VCaP (cell line): ENCODE measurements around the gene CERS6.

Experiments used
- H3K27ac ChIP-seq: fragments of 450-650 bp; 2 replicates; pipeline ENCODE4 v1.5.1; 2017
- CTCF ChIP-seq: fragments of 450-650 bp; conservative IDR thresholded peaks from 2 replicates; pipeline ENCODE4 v1.5.1; 2017; ENCODE audit warnings: mild to moderate bottlenecking, moderate library complexity

Gene CERS6

DNA sequence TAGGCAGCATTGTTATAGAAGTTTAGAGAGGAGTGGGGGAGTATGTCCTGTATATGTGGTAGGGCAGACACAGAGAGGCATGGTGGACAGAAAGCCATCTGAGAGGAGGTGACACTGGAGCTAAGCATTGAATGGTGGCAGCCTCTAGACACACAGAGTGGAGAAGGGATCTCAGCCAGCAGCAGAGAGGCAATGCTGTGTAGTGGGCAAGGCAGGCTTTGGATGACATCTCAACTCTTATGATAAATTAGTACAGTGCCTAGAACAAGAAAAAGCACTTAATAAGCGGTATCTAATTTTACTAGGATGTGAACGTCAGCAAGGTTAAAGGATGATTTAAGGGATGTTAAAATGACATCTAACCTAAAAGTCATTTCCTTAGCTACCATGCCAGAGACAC lies 22.5 kb upstream of the CERS6 start:
- no peak for TF ChIP-seq CTCF
- no peak overlapping the region for H3K27ac ChIP-seq

- TF ChIP-seq CTCF, result no peak
These were observed 21.9 kb upstream of the CERS6 start for GRCh38 chr2:168434146-168434545.

DNA sequence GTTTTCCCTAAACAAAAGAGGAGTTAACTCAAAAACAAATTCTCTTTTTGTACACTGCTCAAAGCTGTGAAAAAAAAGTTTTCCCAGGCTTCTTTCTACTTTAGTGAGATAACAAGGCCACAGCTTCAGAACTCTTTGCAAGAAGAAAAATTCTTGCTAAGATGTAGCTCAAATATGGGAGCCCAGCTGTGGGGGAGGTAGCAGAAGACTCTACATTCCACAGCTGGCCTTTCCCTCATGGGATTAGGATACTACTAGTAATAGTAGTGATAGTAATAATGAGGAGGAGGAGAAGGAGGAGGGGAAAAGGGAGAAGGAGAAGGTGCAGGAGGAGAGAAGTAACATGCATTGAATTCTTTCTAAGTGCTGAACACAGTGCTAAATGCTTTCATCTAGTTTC lies 19.2 kb upstream of the CERS6 start:
- H3K27ac ChIP-seq, result no peak overlapping the region
- TF ChIP-seq CTCF, result no peak

More at GRCh38 chr2:168434146-168434545, 21.9 kb upstream of the CERS6 start:
- H3K27ac ChIP-seq, result no peak overlapping the region

DNA sequence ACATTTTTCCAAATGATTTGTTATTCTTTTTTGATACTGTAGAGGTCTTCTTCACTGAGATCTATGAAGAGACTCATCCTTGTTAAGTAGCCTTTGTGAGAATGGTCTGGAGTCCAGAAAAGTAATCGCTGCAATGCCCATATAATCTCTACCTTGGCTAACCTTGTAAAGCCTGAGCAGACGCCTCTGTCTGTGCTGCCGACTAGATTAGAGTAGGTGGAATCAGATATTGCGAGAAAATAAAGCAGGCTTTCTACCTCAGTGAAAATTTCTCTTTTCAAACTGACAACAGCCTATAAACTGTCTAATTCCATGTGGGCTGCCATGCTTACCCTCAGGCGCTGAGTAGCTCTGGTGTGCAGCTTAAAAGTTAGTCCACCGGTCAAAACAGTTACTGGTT lies 17.5 kb upstream of the CERS6 start:
- H3K27ac ChIP-seq, result no peak overlapping the region
- no peak for TF ChIP-seq CTCF

- TF ChIP-seq CTCF, result no peak
- no peak overlapping the region for H3K27ac ChIP-seq
These were observed 16.5 kb upstream of the CERS6 start for GRCh38 chr2:168439536-168439935.

DNA sequence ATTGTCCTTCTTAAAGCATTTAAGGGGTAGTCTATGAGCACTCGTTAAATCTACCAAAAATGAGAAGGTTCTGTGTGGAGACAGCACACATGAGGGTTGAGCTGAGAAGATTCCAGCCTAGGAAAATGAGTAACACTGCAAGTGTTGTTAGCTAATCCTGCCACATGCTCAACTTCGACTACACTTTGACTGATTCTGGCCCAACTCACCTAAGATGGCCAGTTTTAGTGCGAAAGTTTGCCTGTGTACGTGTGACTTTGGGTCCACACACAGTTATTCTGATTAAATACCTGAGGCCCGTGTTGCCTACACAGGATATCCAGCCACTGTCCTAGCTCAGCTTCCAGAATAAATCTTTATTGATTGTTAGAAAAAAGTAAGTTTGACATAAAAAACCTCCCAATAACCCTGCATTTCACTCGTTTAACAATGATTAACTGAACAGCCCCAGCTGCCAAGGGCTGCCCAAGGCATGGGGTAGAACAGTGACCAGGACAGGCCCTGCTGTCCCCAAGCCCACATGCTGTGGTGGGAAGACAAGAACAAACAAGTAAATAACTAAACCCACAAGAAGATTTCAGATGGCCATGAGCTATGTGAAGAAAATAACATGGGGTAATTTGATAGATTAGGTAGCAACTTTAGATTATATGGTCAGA lies 14.7 kb upstream of the CERS6 start:
- no peak overlapping the region for H3K27ac ChIP-seq
- TF ChIP-seq CTCF, result no peak

DNA sequence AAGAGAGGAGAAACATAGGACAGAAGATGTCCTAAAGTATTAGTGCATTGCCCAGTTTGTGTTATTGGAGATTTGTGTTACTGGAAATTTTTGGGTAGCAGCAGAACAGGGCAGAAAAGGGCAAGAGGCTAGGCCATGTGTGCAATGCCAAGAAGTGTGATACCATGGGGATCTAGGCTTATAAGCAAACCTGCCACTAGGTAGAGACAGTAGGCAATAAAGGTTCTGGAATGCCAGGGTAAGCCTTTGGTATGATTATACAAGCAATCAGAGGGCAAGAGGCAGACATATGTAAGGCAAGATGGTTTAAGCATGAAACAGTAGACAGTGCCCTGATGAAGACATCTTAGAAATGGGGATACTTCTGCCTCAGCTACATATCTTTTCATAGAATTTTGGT lies 12.3 kb upstream of the CERS6 start:
- TF ChIP-seq CTCF, result peak; percentile 39; the same call in 1 of the 2 replicates

More for the DNA sequence above, 12.3 kb upstream of the CERS6 start:
- H3K27ac ChIP-seq, result no peak overlapping the region
